Mesenchymal stem cell (in vitro differentiated cells and primary cell): Measurements from ENCODE around the gene TMEM97.

Experiments
- DNase-seq: peaks from one replicate; pipeline ENCODE4 v3.0.0-alpha.2; 2013
- H2AFZ ChIP-seq: one replicate; pipeline ENCODE4 v1.6.1; 2013; ENCODE audit warnings: low read depth, mild to moderate bottlenecking, control low read depth, inconsistent platforms, low read length, moderate library complexity
- H2AK5ac ChIP-seq: 2 replicates; pipeline ENCODE4 v1.6.1; 2013; ENCODE audit warnings: low read length, moderate library complexity, mild to moderate bottlenecking, inconsistent platforms; ENCODE audit not compliant: severe bottlenecking
- H2BK120ac ChIP-seq: one replicate; pipeline ENCODE4 v1.6.1; 2013; ENCODE audit warnings: low read depth, mild to moderate bottlenecking, inconsistent platforms, low read length, moderate library complexity
- H2BK12ac ChIP-seq, 2 experiments: one replicate each; pipeline ENCODE4 v1.6.1; 2013; ENCODE audit warnings: inconsistent platforms in 2 of 2, low read length in 2 of 2, mild to moderate bottlenecking in 2 of 2, moderate library complexity in 2 of 2, control low read depth in 1 of 2
- H2BK15ac ChIP-seq: one replicate; pipeline ENCODE4 v1.6.1; 2013; ENCODE audit warnings: mild to moderate bottlenecking, low read depth, inconsistent platforms; ENCODE audit not compliant: poor library complexity, severe bottlenecking
- H2BK5ac ChIP-seq: 2 replicates; pipeline ENCODE4 v1.6.1; 2013; ENCODE audit warnings: low read depth, mild to moderate bottlenecking, low read length, control low read depth, inconsistent platforms; ENCODE audit not compliant: poor library complexity, severe bottlenecking
- H3K14ac ChIP-seq, 2 experiments: one replicate each; pipeline ENCODE4 v1.6.1; 2013; ENCODE audit warnings: inconsistent platforms in 2 of 2, low read length in 2 of 2, control low read depth in 1 of 2, mild to moderate bottlenecking in 1 of 2, moderate library complexity in 1 of 2
- H3K18ac ChIP-seq, 2 experiments: one replicate each; pipeline ENCODE4 v1.6.1; 2013; ENCODE audit warnings: inconsistent platforms in 2 of 2, low read length in 2 of 2, control low read depth in 1 of 2, low read depth in 1 of 2, mild to moderate bottlenecking in 1 of 2
- H3K23ac ChIP-seq, 2 experiments: one replicate each; pipeline ENCODE4 v1.6.1; 2013; ENCODE audit warnings: inconsistent platforms in 2 of 2, low read length in 2 of 2, mild to moderate bottlenecking in 2 of 2, moderate library complexity in 2 of 2, control low read depth in 1 of 2
- H3K27ac ChIP-seq: 2 replicates; pipeline ENCODE4 v1.5.1; 2013; ENCODE audit warnings: mild to moderate bottlenecking, moderate library complexity, low read length, control low read depth, inconsistent platforms; ENCODE audit not compliant: poor library complexity, severe bottlenecking
- H3K27me3 ChIP-seq, 2 experiments: 2 replicates each; pipeline versions ENCODE4 v1.6.1 to v1.7.0; 2013; ENCODE audit warnings: low read length in 2 of 2, mild to moderate bottlenecking in 2 of 2, moderate library complexity in 2 of 2, control low read depth in 1 of 2, inconsistent platforms in 1 of 2; ENCODE audit not compliant: control insufficient read depth in 1 of 2, insufficient read depth in 1 of 2
- H3K36me3 ChIP-seq, 2 experiments: 2 replicates each; pipeline versions ENCODE4 v1.6.1 to v1.7.0; 2013; ENCODE audit warnings: low read length in 2 of 2, control low read depth in 1 of 2, inconsistent platforms in 1 of 2, low read depth in 1 of 2, mild to moderate bottlenecking in 1 of 2; ENCODE audit not compliant: insufficient read depth in 2 of 2, control insufficient read depth in 1 of 2
- H3K4ac ChIP-seq, 2 experiments: one replicate each; pipeline ENCODE4 v1.6.1; 2013; ENCODE audit warnings: inconsistent platforms in 2 of 2, low read length in 2 of 2, mild to moderate bottlenecking in 2 of 2, moderate library complexity in 2 of 2, control low read depth in 1 of 2, low read depth in 1 of 2
- H3K4me1 ChIP-seq: 2 replicates; pipeline ENCODE4 v1.6.1; 2013; ENCODE audit warnings: low read depth, low read length, control low read depth; ENCODE audit not compliant: control insufficient read depth, insufficient read depth
- H3K4me2 ChIP-seq: 2 replicates; pipeline ENCODE4 v1.6.1; 2013; ENCODE audit warnings: low read length, mild to moderate bottlenecking, inconsistent platforms; ENCODE audit not compliant: poor library complexity, severe bottlenecking
- H3K4me3 ChIP-seq, 2 experiments: 2 replicates each; pipeline versions ENCODE4 v1.5.1 to v1.7.0; 2013; ENCODE audit warnings: low read length in 2 of 2, mild to moderate bottlenecking in 2 of 2, control low read depth in 1 of 2, low read depth in 1 of 2; ENCODE audit not compliant: insufficient read depth in 1 of 2
- H3K79me1 ChIP-seq: replicated peaks from 2 replicates; pipeline ENCODE4 v1.6.1; 2013; ENCODE audit warnings: mild to moderate bottlenecking, control low read depth, low read length, inconsistent platforms; ENCODE audit not compliant: poor library complexity, severe bottlenecking
- H3K9ac ChIP-seq: 2 replicates; pipeline ENCODE4 v1.7.0; 2013; ENCODE audit warnings: mild to moderate bottlenecking, low read length, moderate library complexity
- H3K9me3 ChIP-seq: 2 replicates; pipeline ENCODE4 v1.7.0; 2013; ENCODE audit warnings: mild to moderate bottlenecking, low read length; ENCODE audit not compliant: control insufficient read depth
- H4K8ac ChIP-seq: one replicate; pipeline ENCODE4 v1.6.1; 2013; ENCODE audit warnings: inconsistent platforms, mild to moderate bottlenecking, low read length, moderate library complexity
- H4K91ac ChIP-seq: one replicate; pipeline ENCODE4 v1.6.1; 2013; ENCODE audit warnings: mild to moderate bottlenecking, low read length, inconsistent platforms
- WGBS: methylation state at CpG from one replicate; pipeline ENCODE4 v1.1.7; 2013; ENCODE audit warnings: mixed read lengths; 5-methylcytosine and 5-hydroxymethylcytosine counted together

The TMEM97 gene

GRCh38 chr17:28325211-28325610 lies 6.2 kb downstream of the TMEM97 start:
- H2BK15ac ChIP-seq = no peak overlapping the region
- H4K8ac ChIP-seq = no peak overlapping the region

GRCh38 chr17:28326114-28326513 lies 7.1 kb downstream of the TMEM97 start:
- peaks cover 18 to 50% of the 10 kb centered on the region in 2 experiments for H3K36me3 ChIP-seq
- no peak for DNase-seq
- H2AK5ac ChIP-seq = peak overlapping the region; percentile 36
- H3K27ac ChIP-seq = no peak overlapping the region
- H3K23ac ChIP-seq = no peak overlapping the region
- H4K91ac ChIP-seq = no peak overlapping the region
- no peak overlapping the region for H3K4me3 ChIP-seq
- H3K18ac ChIP-seq = no peak overlapping the region
- H3K27me3 ChIP-seq = no peaks in the 10 kb centered on the region
- no peak overlapping the region for H3K9ac ChIP-seq
- no peak overlapping the region for H2BK12ac ChIP-seq
- no peak overlapping the region for H3K14ac ChIP-seq
- no peak overlapping the region for H2BK15ac ChIP-seq
- H3K79me1 ChIP-seq = peaks cover 30% of the 10 kb centered on the region
- H3K9me3 ChIP-seq = no peaks in the 10 kb centered on the region
- H2BK5ac ChIP-seq = no peak overlapping the region
- H3K4ac ChIP-seq = no peak overlapping the region
- H3K4me1 ChIP-seq = peaks cover 10% of the 10 kb centered on the region
- H3K4me2 ChIP-seq = no peak overlapping the region
- H2BK120ac ChIP-seq = no peak overlapping the region
- WGBS = 99% methylated on average over 7 of the region's 7 CpGs
- no peak overlapping the region for H2AFZ ChIP-seq
- no peak overlapping the region for H4K8ac ChIP-seq

More at GRCh38 chr17:28325211-28325610, 6.2 kb downstream of the TMEM97 start:
- 80% methylated on average over 5 of the region's 5 CpGs for WGBS
- peaks cover 11 to 41% of the 10 kb centered on the region in 2 experiments for H3K36me3 ChIP-seq
- H3K9me3 ChIP-seq = no peaks in the 10 kb centered on the region
- DNase-seq = no peak
- H3K23ac ChIP-seq = no peak overlapping the region
- H2AFZ ChIP-seq = no peak overlapping the region
- peak overlapping the region; percentile 22 for H3K4me2 ChIP-seq
- H3K18ac ChIP-seq = no peak overlapping the region
- no peak overlapping the region for H2BK120ac ChIP-seq
- H2AK5ac ChIP-seq = no peak overlapping the region
- H2BK5ac ChIP-seq = no peak overlapping the region
- H3K4me1 ChIP-seq = peaks cover 10% of the 10 kb centered on the region
- H3K9ac ChIP-seq = no peak overlapping the region
- H3K79me1 ChIP-seq = peaks cover 29% of the 10 kb centered on the region
- H3K4me3 ChIP-seq = no peak overlapping the region
- H3K27ac ChIP-seq = no peak overlapping the region
- H3K4ac ChIP-seq = no peak overlapping the region
- H4K91ac ChIP-seq = no peak overlapping the region
- H3K27me3 ChIP-seq = no peaks in the 10 kb centered on the region
- H3K14ac ChIP-seq = peak overlapping the region in 1 of 2 experiments; percentile 21
- no peak overlapping the region for H2BK12ac ChIP-seq

- Histone ChIP-seq H2AK5ac (peak overlapping the region; percentile 78), H2BK15ac (no peak overlapping the region), H3K36me3 (peaks cover 27 to 61% of the 10 kb centered on the region in 2 experiments), H2AFZ (no peak overlapping the region), H3K18ac (no peak overlapping the region), H4K91ac (no peak overlapping the region), H3K4me2 (no peak overlapping the region), H3K23ac (no peak overlapping the region), H3K4me3 (no peak overlapping the region), H4K8ac (peak overlapping the region; percentile 36), H3K4ac (no peak overlapping the region), H3K27me3 (no peaks in the 10 kb centered on the region), H3K9ac (no peak overlapping the region), H3K79me1 (peaks cover 33% of the 10 kb centered on the region), H2BK5ac (no peak overlapping the region), H2BK120ac (no peak overlapping the region), H3K4me1 (peaks cover 7% of the 10 kb centered on the region), H3K9me3 (no peaks in the 10 kb centered on the region), H3K14ac (no peak overlapping the region), H3K27ac (no peak overlapping the region), H2BK12ac (no peak overlapping the region)
- DNase-seq = no peak
- 97% methylated on average over 6 of the region's 9 CpGs for WGBS
Observed at GRCh38 chr17:28327031-28327607, 8.1 kb downstream of the TMEM97 start.

- Histone ChIP-seq H3K27ac (peak overlapping the region; percentile 61), H3K79me1 (peaks cover 36% of the 10 kb centered on the region), H3K18ac (no peak overlapping the region), H3K4me2 (no peak overlapping the region), H3K4me3 (no peak overlapping the region), H3K27me3 (no peaks in the 10 kb centered on the region), H2AK5ac (no peak overlapping the region), H2BK5ac (no peak overlapping the region), H3K4me1 (peaks cover 7% of the 10 kb centered on the region), H2BK12ac (no peak overlapping the region), H3K9me3 (no peaks in the 10 kb centered on the region), H2BK15ac (no peak overlapping the region), H2AFZ (no peak overlapping the region), H4K91ac (no peak overlapping the region), H3K23ac (no peak overlapping the region), H3K14ac (no peak overlapping the region), H3K4ac (no peak overlapping the region), H4K8ac (no peak overlapping the region), H2BK120ac (no peak overlapping the region), H3K9ac (peak overlapping the region; percentile 5), H3K36me3 (peaks cover 28 to 62% of the 10 kb centered on the region in 2 experiments)
- peak; percentile 26 for DNase-seq
- WGBS = 83% methylated on average over 2 of the region's 3 CpGs
Observed at GRCh38 chr17:28327709-28328108, 8.7 kb downstream of the TMEM97 start.
